ENCODE measurements around the gene AOPEP. TPM values are rescaled to one million over a fixed set of nuclear protein-coding genes. Genes with fewer than 3 reads are reported as not detected.

Gene AOPEP
- total and polyA plus RNA-seq, 2 donors (not counting 3 experiments of a cell fraction or from before 2014, with no cell fraction given), result 20.2 to 41.6 TPM

- Histone ChIP-seq H3K27ac (ENCODE audit: insufficient read depth, low read depth, low read length) (no peak overlapping the region), H3K9ac (replicated peaks; ENCODE audit: extremely low read depth, insufficient read depth, low read length) (no peak overlapping the region), H3K27me3 (ENCODE audit: control insufficient read depth in 2 of 2, insufficient read depth in 2 of 2, low read length in 2 of 2) (no peaks in the 10 kb centered on the region), H4K20me1 (replicated peaks; ENCODE audit: control insufficient read depth, extremely low read depth, insufficient read depth, low read length) (no peaks in the 10 kb centered on the region), H3K4me2 (ENCODE audit: insufficient read depth, low read length) (no peak overlapping the region), H3K79me2 (ENCODE audit: control insufficient read depth, insufficient read depth, low read length) (peaks cover 3% of the 10 kb centered on the region), H3K36me3 (ENCODE audit: control insufficient read depth in 2 of 2, extremely low read depth in 1 of 2, insufficient read depth in 2 of 2, low read length in 2 of 2) (peaks cover 2 to 19% of the 10 kb centered on the region in 2 experiments), H3K9me1 (replicated peaks; ENCODE audit: control insufficient read depth, extremely low read depth, insufficient read depth, low read length) (no peaks in the 10 kb centered on the region), H2AFZ (ENCODE audit: low read depth, low read length) (no peak overlapping the region), H3K4me1 (ENCODE audit: control insufficient read depth, extremely low read depth, insufficient read depth, low read length) (no peaks in the 10 kb centered on the region), H3K9me3 (replicated peaks; ENCODE audit: control insufficient read depth, insufficient read depth, low read length) (no peaks in the 10 kb centered on the region), H3K4me3 (replicated peaks in 1 of 3; ENCODE audit: insufficient read depth in 1 of 3, low read depth in 1 of 3, low read length in 3 of 3) (no peak overlapping the region)
- no TSS peak for BruUV-seq (replicated peaks)
- dilution Hi-C loops (cut with MboI; ENCODE audit: extremely low pct_ligation_motif_present, low sequenced_read_pairs), result no loop called here
- TF ChIP-seq JUN (IDR thresholded peaks at IDR 0.05; ENCODE audit: borderline replicate concordance, insufficient read depth, insufficient read length, low read depth) (no peak), MYC (IDR thresholded peaks at IDR 0.05; ENCODE audit: low read depth, low read length) (no peak), GATA2 (IDR thresholded peaks at IDR 0.05; ENCODE audit: insufficient read depth, insufficient read length, low read depth, low read length) (no peak), MAX (IDR thresholded peaks at IDR 0.05; ENCODE audit: insufficient read depth, insufficient read length) (no peak), CTCF (IDR thresholded peaks at IDR 0.05; ENCODE audit: extremely low read depth in 1 of 2, insufficient read depth in 1 of 2, low read depth in 1 of 2, low read length in 2 of 2) (no peak), POLR2AphosphoS5 (IDR thresholded peaks at IDR 0.05; ENCODE audit: insufficient read depth, low read depth, low read length) (no peak), EZH2 (IDR thresholded peaks at IDR 0.05; ENCODE audit: borderline replicate concordance, low read depth, low read length, severe bottlenecking) (no peak), FOS (IDR thresholded peaks at IDR 0.05; ENCODE audit: borderline replicate concordance, insufficient read depth, low read length) (no peak), POLR2A (IDR thresholded peaks at IDR 0.05; ENCODE audit: low read depth, low read length) (no peak)
- DNase-seq (ENCODE audit: low read depth, low spot score), result no peak
- intact Hi-C loops (cut with micrococcal nuclease), result no loop called here
- FAIRE-seq, result no peak
- ChIA-PET POLR2A (no interaction called here), CTCF (interaction anchor here (1.1 kb wide), 1 partner anchor 396 kb away, joined by 4 read pairs; no protein-coding TSS in a partner anchor)
Observed at GRCh38 chr9:95077053-95077765, 350.7 kb downstream of the AOPEP start.

Data from endothelial cell of umbilical vein (primary cell).